Duodenal mucosa (tissue), 2 donors: ENCODE results near the gene ZNF592.
A peak's percentile ranks its signal among the peaks of the same experiment; 100 is the strongest.
"Not testable (repeated sequence)": the region's sequence is repeated elsewhere in the genome, so short reads cannot be mapped to it uniquely, and the experiment has no call there.

ENCODE experiments used
- H3K27ac ChIP-seq: one replicate; pipeline ENCODE4 v1.7.0; 2013; ENCODE audit warnings: low read depth, low read length
- H3K27me3 ChIP-seq, 2 donors: one replicate each; pipeline ENCODE4 v1.7.0; 2013; ENCODE audit warnings: low read length in 2 of 2, control low read depth in 1 of 2; ENCODE audit not compliant: insufficient read depth in 2 of 2, control insufficient read depth in 1 of 2
- H3K36me3 ChIP-seq, 2 donors: one replicate each; pipeline ENCODE4 v1.7.0; 2013; ENCODE audit warnings: low read length in 2 of 2, control low read depth in 1 of 2; ENCODE audit not compliant: insufficient read depth in 2 of 2, control insufficient read depth in 1 of 2
- H3K4me1 ChIP-seq, 2 donors: one replicate each; pipeline ENCODE4 v1.7.0; 2013; ENCODE audit warnings: low read length in 2 of 2, control low read depth in 1 of 2; ENCODE audit not compliant: insufficient read depth in 2 of 2, control insufficient read depth in 1 of 2
- H3K4me3 ChIP-seq, 2 donors: one replicate each; pipeline ENCODE4 v1.7.0; 2013; ENCODE audit warnings: low read length in 2 of 2, low read depth in 1 of 2
- H3K9ac ChIP-seq, 2 donors: one replicate each; pipeline ENCODE4 v1.7.0; 2013; ENCODE audit warnings: low read length in 2 of 2, low read depth in 1 of 2
- H3K9me3 ChIP-seq, 2 donors: one replicate each; pipeline ENCODE4 v1.7.0; 2013; ENCODE audit warnings: low read length in 2 of 2, control low read depth in 1 of 2; ENCODE audit not compliant: control insufficient read depth in 1 of 2

ZNF592 gene

DNA sequence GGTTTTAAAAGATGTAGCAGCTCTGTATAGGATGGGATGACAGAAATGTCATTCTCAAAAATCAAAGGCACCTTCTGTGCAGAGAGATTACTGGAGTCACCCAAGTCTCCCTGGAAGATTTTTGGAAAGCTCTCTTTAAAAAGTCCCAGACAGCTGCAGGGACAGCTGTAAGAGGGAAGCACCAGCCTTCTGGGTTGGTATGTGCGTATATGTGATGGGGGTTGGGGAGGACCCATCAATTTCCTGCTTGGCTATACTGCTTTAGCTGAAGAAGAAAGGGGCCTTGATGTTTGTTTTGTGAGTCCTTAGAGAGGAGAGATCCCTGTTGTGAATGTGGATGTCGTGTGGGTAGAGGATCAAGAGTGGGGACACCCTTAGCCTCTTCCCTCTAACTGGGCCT is 27.0 kb upstream of the ZNF592 start:
- Histone ChIP-seq H3K4me1 (peaks cover 0 to 3% of the 10 kb centered on the region in 2 donors), H3K36me3 (no peaks in the 10 kb centered on the region), H3K9ac (no peak overlapping the region), H3K27me3 (no peaks in the 10 kb centered on the region), H3K27ac (no peak overlapping the region), H3K4me3 (no peak overlapping the region), H3K9me3 (no peaks in the 10 kb centered on the region)

DNA sequence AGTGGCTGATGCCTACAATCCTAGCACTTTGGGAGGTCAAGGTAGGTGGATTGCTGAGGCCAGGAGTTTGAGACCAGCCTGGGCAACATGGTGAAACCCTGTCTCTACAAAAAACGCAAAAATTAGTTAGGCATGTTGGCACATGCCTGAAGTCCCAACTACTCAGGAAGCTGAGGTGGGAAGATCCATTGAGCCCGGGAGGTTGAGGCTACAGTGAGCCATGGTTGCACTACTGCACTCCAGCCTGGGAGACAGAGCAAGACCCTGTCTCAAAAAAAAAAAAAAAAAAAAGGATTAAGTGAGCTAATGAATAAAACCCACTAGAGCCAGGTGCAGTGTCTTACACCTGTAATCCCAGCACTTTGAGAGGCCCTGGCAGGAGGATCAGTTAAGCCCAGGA is 25.8 kb upstream of the ZNF592 start:
- no peaks in the 10 kb centered on the region for H3K36me3 ChIP-seq
- no peaks in the 10 kb centered on the region for H3K4me1 ChIP-seq
- H3K4me3 ChIP-seq, result no peak overlapping the region
- no peak overlapping the region for H3K27ac ChIP-seq
- no peak overlapping the region for H3K9ac ChIP-seq
- H3K27me3 ChIP-seq, result no peaks in the 10 kb centered on the region
- H3K9me3 ChIP-seq, result no peaks in the 10 kb centered on the region

GRCh38 chr15:84725001-84725491 is 23.3 kb upstream of the ZNF592 start:
- H3K4me1 ChIP-seq, result no peaks in the 10 kb centered on the region
- no peaks in the 10 kb centered on the region for H3K9me3 ChIP-seq
- no peak overlapping the region for H3K27ac ChIP-seq
- H3K9ac ChIP-seq, result no peak overlapping the region
- H3K36me3 ChIP-seq, result no peaks in the 10 kb centered on the region
- no peaks in the 10 kb centered on the region for H3K27me3 ChIP-seq
- H3K4me3 ChIP-seq, result no peak overlapping the region

- H3K27me3 ChIP-seq, result no peaks in the 10 kb centered on the region
- H3K9me3 ChIP-seq, result no peaks in the 10 kb centered on the region
- no peak overlapping the region for H3K27ac ChIP-seq
- H3K9ac ChIP-seq, result no peak overlapping the region
- H3K36me3 ChIP-seq, result no peaks in the 10 kb centered on the region
- H3K4me3 ChIP-seq, result no peak overlapping the region
- H3K4me1 ChIP-seq, result no peaks in the 10 kb centered on the region
Measured at GRCh38 chr15:84727429-84727828, 21.0 kb upstream of the ZNF592 start.

- H3K36me3 ChIP-seq, result no peaks in the 10 kb centered on the region
- no peaks in the 10 kb centered on the region for H3K27me3 ChIP-seq
- no peak overlapping the region for H3K4me3 ChIP-seq
Measured at GRCh38 chr15:84731774-84732173, 16.6 kb upstream of the ZNF592 start.

GRCh38 chr15:84734794-84735479 is 13.5 kb upstream of the ZNF592 start:
- peak overlapping the region; percentile 58 to 68 for H3K4me3 ChIP-seq
- no peaks in the 10 kb centered on the region for H3K36me3 ChIP-seq
- H3K4me1 ChIP-seq, result peaks cover 10 to 21% of the 10 kb centered on the region in 2 donors
- H3K9ac ChIP-seq, result peak overlapping the region; percentile 41 to 68
- H3K27me3 ChIP-seq, result no peaks in the 10 kb centered on the region
- peak overlapping the region; percentile 68 for H3K27ac ChIP-seq
- no peaks in the 10 kb centered on the region for H3K9me3 ChIP-seq

More at GRCh38 chr15:84731774-84732173, 16.6 kb upstream of the ZNF592 start:
- Histone ChIP-seq H3K4me1 (peaks cover 10 to 21% of the 10 kb centered on the region in 2 donors), H3K9ac (no peak overlapping the region), H3K9me3 (no peaks in the 10 kb centered on the region), H3K27ac (no peak overlapping the region)

GRCh38 chr15:84735480-84736061 is 12.8 kb upstream of the ZNF592 start:
- Histone ChIP-seq H3K4me1 (peaks cover 13 to 23% of the 10 kb centered on the region in 2 donors), H3K27ac (peak overlapping the region; percentile 68), H3K9ac (peak overlapping the region; percentile 41 to 68), H3K4me3 (peak overlapping the region; percentile 58 to 68)
- not testable (repeated sequence) for H3K9me3 ChIP-seq, H3K27me3 ChIP-seq, H3K36me3 ChIP-seq

DNA sequence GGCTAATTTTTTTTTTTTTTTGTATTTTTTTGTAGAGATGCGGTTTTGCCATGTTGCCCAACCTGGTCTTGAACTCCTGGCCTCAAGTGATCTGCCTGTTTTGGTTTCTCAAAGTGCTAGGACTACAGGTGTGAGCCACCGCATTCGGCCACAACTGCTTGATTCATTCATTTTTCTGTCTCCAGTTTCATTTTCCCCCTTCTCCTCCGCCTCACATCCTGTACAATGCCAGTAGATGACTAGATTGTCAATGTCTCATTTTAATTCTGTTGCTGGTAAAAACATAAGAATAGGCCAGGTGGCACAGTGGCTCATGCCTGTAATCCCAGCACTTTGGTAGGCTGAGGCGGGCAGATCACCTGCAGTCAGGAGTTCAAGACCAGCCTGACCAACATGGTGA is 12.0 kb upstream of the ZNF592 start:
- Histone ChIP-seq H3K4me1 (peaks cover 19 to 31% of the 10 kb centered on the region in 2 donors), H3K4me3 (no peak overlapping the region), H3K27ac (no peak overlapping the region), H3K9me3 (no peaks in the 10 kb centered on the region), H3K9ac (no peak overlapping the region), H3K27me3 (no peaks in the 10 kb centered on the region), H3K36me3 (no peaks in the 10 kb centered on the region)

DNA sequence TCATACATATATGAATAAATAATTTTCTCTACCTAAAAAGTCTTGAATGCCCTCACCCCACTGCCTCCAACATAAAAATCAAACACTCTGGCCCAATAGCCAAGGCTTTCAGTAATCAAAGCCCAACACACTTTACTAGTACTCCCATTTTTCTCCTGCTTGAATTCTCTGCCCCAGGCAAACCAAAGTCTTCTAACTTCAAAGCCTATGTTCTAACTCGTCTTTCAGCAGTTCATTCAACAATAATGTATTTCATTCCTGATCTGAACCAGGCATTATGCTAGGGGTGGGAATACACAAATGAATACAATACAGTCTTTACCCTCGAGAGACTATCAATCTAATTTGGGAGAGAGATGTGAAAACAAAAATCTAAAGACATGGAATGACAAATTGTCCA is 11.4 kb upstream of the ZNF592 start:
- no peaks in the 10 kb centered on the region for H3K9me3 ChIP-seq
- no peaks in the 10 kb centered on the region for H3K27me3 ChIP-seq
- peaks cover 24 to 33% of the 10 kb centered on the region in 2 donors for H3K4me1 ChIP-seq
- H3K27ac ChIP-seq, result no peak overlapping the region
- no peak overlapping the region for H3K4me3 ChIP-seq
- H3K36me3 ChIP-seq, result no peaks in the 10 kb centered on the region
- no peak overlapping the region for H3K9ac ChIP-seq

DNA sequence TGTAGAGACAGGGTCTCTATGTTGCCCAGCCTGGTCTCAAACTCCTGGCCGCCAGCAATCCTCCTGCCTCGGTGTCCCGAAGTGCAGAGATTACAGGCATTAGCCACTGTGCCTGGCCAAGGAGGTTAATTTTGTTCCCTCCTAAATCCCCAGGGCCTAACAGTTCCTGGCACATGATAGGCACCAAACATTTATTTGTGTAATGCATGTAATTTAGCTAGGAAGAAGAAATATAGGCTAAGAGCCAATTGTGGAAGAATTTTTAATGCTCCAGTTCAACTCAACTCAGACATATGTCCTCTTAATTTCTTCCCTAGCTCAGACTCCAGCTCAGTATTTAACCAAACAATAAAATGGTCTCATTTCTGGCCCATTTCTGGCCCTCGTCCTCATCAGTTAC is 7.7 kb upstream of the ZNF592 start:
- Histone ChIP-seq H3K9ac (peak overlapping the region in 1 of 2 donors; percentile 12), H3K4me3 (no peak overlapping the region), H3K4me1 (peaks cover 16 to 21% of the 10 kb centered on the region in 2 donors), H3K9me3 (no peaks in the 10 kb centered on the region), H3K27ac (no peak overlapping the region), H3K27me3 (no peaks in the 10 kb centered on the region), H3K36me3 (no peaks in the 10 kb centered on the region)
